Astrocyte (in vitro differentiated cells and primary cell): ENCODE data around the gene SETDB2. TPM values are rescaled to one million over a fixed set of nuclear protein-coding genes. Genes with fewer than 3 reads are reported as not detected.

Source experiments
- DNase-seq: peaks from one replicate; pipeline ENCODE4 v3.0.0-alpha.2; 2010; ENCODE audit warnings: low read depth
- FAIRE-seq: peaks from 2 replicates; lab custom pipeline; 2011; peaks lifted over from hg19 to GRCh38; lab: Jason Lieb, UNC
- H2AFZ ChIP-seq: 2 replicates; pipeline ENCODE4 v1.6.0; 2012; ENCODE audit warnings: low read depth, low read length, inconsistent platforms
- H3K27ac ChIP-seq: 2 replicates; pipeline ENCODE4 v1.5.1; 2011; ENCODE audit warnings: low read depth, low read length, inconsistent platforms
- H3K27me3 ChIP-seq: 2 replicates; pipeline ENCODE4 v1.6.0; 2011; ENCODE audit warnings: low read length, inconsistent platforms; ENCODE audit not compliant: insufficient read depth
- H3K36me3 ChIP-seq: 2 replicates; pipeline ENCODE4 v1.5.1; 2011; ENCODE audit warnings: low read length, inconsistent platforms; ENCODE audit not compliant: insufficient read depth
- H3K4me1 ChIP-seq: 2 replicates; pipeline ENCODE4 v1.5.1; 2011; ENCODE audit warnings: low read length, inconsistent platforms; ENCODE audit not compliant: insufficient read depth
- H3K4me2 ChIP-seq: 2 replicates; pipeline ENCODE4 v1.6.0; 2012; ENCODE audit warnings: low read length, inconsistent platforms
- H3K4me3 ChIP-seq: 2 replicates; pipeline ENCODE4 v1.5.1; 2011; ENCODE audit warnings: low read depth, mild to moderate bottlenecking, low read length, inconsistent platforms; ENCODE audit not compliant: insufficient read depth
- H3K79me2 ChIP-seq: 2 replicates; pipeline ENCODE4 v1.6.0; 2012; ENCODE audit warnings: mild to moderate bottlenecking, low read length, inconsistent platforms; ENCODE audit not compliant: insufficient read depth
- H3K9ac ChIP-seq: 2 replicates; pipeline ENCODE4 v1.6.0; 2012; ENCODE audit warnings: mild to moderate bottlenecking, low read length, inconsistent platforms
- H3K9me3 ChIP-seq: 2 replicates; pipeline ENCODE4 v1.5.1; 2012; ENCODE audit warnings: low read depth, mild to moderate bottlenecking, low read length, inconsistent platforms; ENCODE audit not compliant: insufficient read depth
- H4K20me1 ChIP-seq: 2 replicates; pipeline ENCODE4 v1.6.0; 2012; ENCODE audit warnings: low read length, inconsistent platforms; ENCODE audit not compliant: insufficient read depth
- H3K27ac Mint-ChIP-seq: one replicate; pipeline ENCODE4 v1.8.0; 2021; ENCODE audit warnings: mild to moderate bottlenecking, mixed read lengths; ENCODE audit not compliant: unreplicated experiment
- H3K27me3 Mint-ChIP-seq: one replicate; pipeline ENCODE4 v1.8.0; 2021; ENCODE audit warnings: low read depth, mixed read lengths; ENCODE audit not compliant: unreplicated experiment
- H3K36me3 Mint-ChIP-seq: one replicate; pipeline ENCODE4 v1.8.0; 2021; ENCODE audit warnings: low read depth, mixed read lengths; ENCODE audit not compliant: unreplicated experiment
- H3K4me1 Mint-ChIP-seq: one replicate; pipeline ENCODE4 v1.8.0; 2021; ENCODE audit warnings: low read depth, mixed read lengths; ENCODE audit not compliant: unreplicated experiment
- H3K4me3 Mint-ChIP-seq: one replicate; pipeline ENCODE4 v1.8.0; 2021; ENCODE audit warnings: mild to moderate bottlenecking, moderate library complexity, mixed read lengths; ENCODE audit not compliant: unreplicated experiment
- H3K9me3 Mint-ChIP-seq: one replicate; pipeline ENCODE4 v1.8.0; 2021; ENCODE audit warnings: mild to moderate bottlenecking, mixed read lengths; ENCODE audit not compliant: unreplicated experiment
- EZH2 ChIP-seq: IDR thresholded peaks from 2 replicates; pipeline ENCODE4 v1.6.1; 2012; ENCODE audit warnings: mild to moderate bottlenecking, low read length, inconsistent platforms; ENCODE audit not compliant: insufficient read depth
- total RNA-seq: library from RNA; stranded (reverse); gene quantifications from 2 replicates; pipeline ENCODE4 v1.2.1, GENCODE V29; 2021
- TF ChIP-seq, protein P1 (sequence below): IDR thresholded peaks from 2 replicates; pipeline ENCODE4 v1.5.1; 2011; ENCODE audit warnings: low read depth, mild to moderate bottlenecking, inconsistent platforms, low read length, moderate library complexity; ENCODE audit not compliant: insufficient read depth

The SETDB2 gene
- total RNA-seq, 1 donor from 2014 or later, result 5.8 TPM

- Histone ChIP-seq H3K36me3 (no peaks in the 10 kb centered on the region), H2AFZ (no peak overlapping the region), H4K20me1 (no peaks in the 10 kb centered on the region), H3K4me1 (peaks cover 2% of the 10 kb centered on the region), H3K27ac (no peak overlapping the region), H3K27me3 (no peaks in the 10 kb centered on the region), H3K9ac (no peak overlapping the region), H3K4me2 (no peak overlapping the region), H3K79me2 (no peaks in the 10 kb centered on the region), H3K4me3 (no peak overlapping the region), H3K9me3 (no peaks in the 10 kb centered on the region)
- Mint-ChIP-seq H3K9me3 (no peaks in the 10 kb centered on the region), H3K27me3 (no peaks in the 10 kb centered on the region), H3K4me3 (no peak overlapping the region), H3K27ac (no peak overlapping the region), H3K4me1 (peaks cover 17% of the 10 kb centered on the region), H3K36me3 (peaks cover 9% of the 10 kb centered on the region)
- no peak for DNase-seq
- TF ChIP-seq, protein P1, sequence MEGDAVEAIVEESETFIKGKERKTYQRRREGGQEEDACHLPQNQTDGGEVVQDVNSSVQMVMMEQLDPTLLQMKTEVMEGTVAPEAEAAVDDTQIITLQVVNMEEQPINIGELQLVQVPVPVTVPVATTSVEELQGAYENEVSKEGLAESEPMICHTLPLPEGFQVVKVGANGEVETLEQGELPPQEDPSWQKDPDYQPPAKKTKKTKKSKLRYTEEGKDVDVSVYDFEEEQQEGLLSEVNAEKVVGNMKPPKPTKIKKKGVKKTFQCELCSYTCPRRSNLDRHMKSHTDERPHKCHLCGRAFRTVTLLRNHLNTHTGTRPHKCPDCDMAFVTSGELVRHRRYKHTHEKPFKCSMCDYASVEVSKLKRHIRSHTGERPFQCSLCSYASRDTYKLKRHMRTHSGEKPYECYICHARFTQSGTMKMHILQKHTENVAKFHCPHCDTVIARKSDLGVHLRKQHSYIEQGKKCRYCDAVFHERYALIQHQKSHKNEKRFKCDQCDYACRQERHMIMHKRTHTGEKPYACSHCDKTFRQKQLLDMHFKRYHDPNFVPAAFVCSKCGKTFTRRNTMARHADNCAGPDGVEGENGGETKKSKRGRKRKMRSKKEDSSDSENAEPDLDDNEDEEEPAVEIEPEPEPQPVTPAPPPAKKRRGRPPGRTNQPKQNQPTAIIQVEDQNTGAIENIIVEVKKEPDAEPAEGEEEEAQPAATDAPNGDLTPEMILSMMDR, result no peak
- TF ChIP-seq EZH2, result no peak
- FAIRE-seq, result peak; percentile 13
Observed at GRCh38 chr13:49424011-49424560, 20.0 kb upstream of the SETDB2 start.

GRCh38 chr13:49428041-49428763 is 15.9 kb upstream of the SETDB2 start:
- no peak overlapping the region for H3K9ac ChIP-seq
- no peak overlapping the region for H3K27ac ChIP-seq
- H4K20me1 ChIP-seq, result no peaks in the 10 kb centered on the region
- no peaks in the 10 kb centered on the region for H3K79me2 ChIP-seq
- H3K27me3 Mint-ChIP-seq, result no peaks in the 10 kb centered on the region
- no peak overlapping the region for H3K4me3 ChIP-seq
- no peak for TF ChIP-seq EZH2
- TF ChIP-seq, protein P1, result no peak
- no peaks in the 10 kb centered on the region for H3K9me3 Mint-ChIP-seq
- no peak for FAIRE-seq
- H3K4me1 Mint-ChIP-seq, result peaks cover 3% of the 10 kb centered on the region
- no peak overlapping the region for H3K4me3 Mint-ChIP-seq
- H3K36me3 Mint-ChIP-seq, result peaks cover 9% of the 10 kb centered on the region
- no peak overlapping the region for H2AFZ ChIP-seq
- no peak for DNase-seq
- no peak overlapping the region for H3K4me2 ChIP-seq
- H3K27me3 ChIP-seq, result no peaks in the 10 kb centered on the region
- no peaks in the 10 kb centered on the region for H3K4me1 ChIP-seq
- no peaks in the 10 kb centered on the region for H3K36me3 ChIP-seq
- H3K27ac Mint-ChIP-seq, result no peak overlapping the region
- H3K9me3 ChIP-seq, result no peaks in the 10 kb centered on the region

DNA sequence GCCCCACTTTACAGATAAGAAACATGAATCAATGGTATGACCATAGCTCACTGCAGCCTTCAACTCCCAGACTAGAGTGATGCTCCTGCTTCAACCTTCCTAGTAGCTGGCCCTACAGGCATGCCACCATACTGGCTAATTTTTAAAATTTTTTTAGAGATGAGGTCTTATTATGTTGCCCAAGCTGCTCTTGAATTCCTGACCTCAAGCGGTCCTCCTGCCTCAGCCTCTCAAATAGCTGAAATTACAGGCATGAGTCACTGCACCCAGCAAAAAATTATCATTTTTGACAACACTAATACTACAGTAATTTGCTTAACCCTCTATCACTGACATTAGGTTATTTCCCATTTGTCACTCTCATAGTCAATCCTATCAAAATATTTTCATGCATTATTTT is 15.0 kb upstream of the SETDB2 start:
- Mint-ChIP-seq H3K27ac (no peak overlapping the region), H3K9me3 (no peaks in the 10 kb centered on the region), H3K4me3 (no peak overlapping the region), H3K36me3 (peaks cover 10% of the 10 kb centered on the region), H3K27me3 (no peaks in the 10 kb centered on the region), H3K4me1 (peaks cover 3% of the 10 kb centered on the region)
- H3K4me3 ChIP-seq, result no peak overlapping the region
- no peaks in the 10 kb centered on the region for H3K79me2 ChIP-seq
- H3K27ac ChIP-seq, result no peak overlapping the region
- no peaks in the 10 kb centered on the region for H3K27me3 ChIP-seq
- FAIRE-seq, result no peak
- H3K36me3 ChIP-seq, result no peaks in the 10 kb centered on the region
- no peak overlapping the region for H3K4me2 ChIP-seq
- H3K9me3 ChIP-seq, result no peaks in the 10 kb centered on the region
- no peak overlapping the region for H2AFZ ChIP-seq
- no peaks in the 10 kb centered on the region for H3K4me1 ChIP-seq
- H3K9ac ChIP-seq, result no peak overlapping the region
- DNase-seq, result no peak
- no peaks in the 10 kb centered on the region for H4K20me1 ChIP-seq
- TF ChIP-seq, protein P1, result no peak
- TF ChIP-seq EZH2, result no peak
